GM23338 (cell line): Measurements from ENCODE around the gene MYCBP2.

ENCODE experiments used
- CREB1 ChIP-seq: fragments of 250-450 bp; sonication (Bioruptor Pico); IDR thresholded peaks from 2 replicates; pipeline ENCODE4 v1.5.0; 2020; ENCODE audit warnings: low read depth, mild to moderate bottlenecking, moderate library complexity
- CTCF ChIP-seq, 2 experiments: fragments of 200-600 bp in 1 of 2; sonication (generic) in 1 of 2; conservative IDR thresholded peaks; 2 replicates each; pipeline versions ENCODE4 v1.5.1 to v1.6.1; 2016 to 2017; ENCODE audit warnings: antibody characterized with exemption in 2 of 2, low read depth in 2 of 2, mild to moderate bottlenecking in 2 of 2, moderate library complexity in 1 of 2
- POLR2AphosphoS5 ChIP-seq: IDR thresholded peaks from 2 replicates; pipeline ENCODE4 v1.6.1; 2016; ENCODE audit warnings: antibody characterized with exemption, low read depth
- TF ChIP-seq, protein P1 (sequence below): IDR thresholded peaks from one replicate; pipeline ENCODE4 v1.6.1; 2018; ENCODE audit warnings: antibody characterized with exemption; ENCODE audit not compliant: unreplicated experiment

DNA sequence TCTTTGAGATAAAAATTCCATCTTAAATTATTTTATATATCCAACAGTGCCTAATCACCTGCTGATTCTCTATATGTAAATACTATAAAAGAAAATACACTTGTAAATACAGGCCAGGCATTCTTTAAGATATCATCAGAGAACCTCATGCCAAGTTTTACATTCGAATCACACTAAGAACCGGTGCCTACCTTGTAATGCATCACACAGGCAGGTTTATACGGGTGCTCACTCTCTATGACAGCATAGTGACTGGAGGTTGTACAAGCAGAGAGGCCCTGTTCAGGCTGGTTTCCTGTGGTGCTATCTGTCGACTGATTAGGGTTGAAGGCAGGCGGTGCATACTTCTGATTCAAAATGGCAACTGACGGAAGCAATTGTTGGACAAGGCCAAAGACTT, 158.7 kb downstream of the MYCBP2 start:
- TF ChIP-seq CTCF (conservative IDR thresholded peaks at IDR 0.05; ENCODE audit: low read depth in 2 of 2) (no peak), CREB1 (CRISPR knock-in tag) (no peak), POLR2AphosphoS5 (no peak)
- TF ChIP-seq, protein P1, sequence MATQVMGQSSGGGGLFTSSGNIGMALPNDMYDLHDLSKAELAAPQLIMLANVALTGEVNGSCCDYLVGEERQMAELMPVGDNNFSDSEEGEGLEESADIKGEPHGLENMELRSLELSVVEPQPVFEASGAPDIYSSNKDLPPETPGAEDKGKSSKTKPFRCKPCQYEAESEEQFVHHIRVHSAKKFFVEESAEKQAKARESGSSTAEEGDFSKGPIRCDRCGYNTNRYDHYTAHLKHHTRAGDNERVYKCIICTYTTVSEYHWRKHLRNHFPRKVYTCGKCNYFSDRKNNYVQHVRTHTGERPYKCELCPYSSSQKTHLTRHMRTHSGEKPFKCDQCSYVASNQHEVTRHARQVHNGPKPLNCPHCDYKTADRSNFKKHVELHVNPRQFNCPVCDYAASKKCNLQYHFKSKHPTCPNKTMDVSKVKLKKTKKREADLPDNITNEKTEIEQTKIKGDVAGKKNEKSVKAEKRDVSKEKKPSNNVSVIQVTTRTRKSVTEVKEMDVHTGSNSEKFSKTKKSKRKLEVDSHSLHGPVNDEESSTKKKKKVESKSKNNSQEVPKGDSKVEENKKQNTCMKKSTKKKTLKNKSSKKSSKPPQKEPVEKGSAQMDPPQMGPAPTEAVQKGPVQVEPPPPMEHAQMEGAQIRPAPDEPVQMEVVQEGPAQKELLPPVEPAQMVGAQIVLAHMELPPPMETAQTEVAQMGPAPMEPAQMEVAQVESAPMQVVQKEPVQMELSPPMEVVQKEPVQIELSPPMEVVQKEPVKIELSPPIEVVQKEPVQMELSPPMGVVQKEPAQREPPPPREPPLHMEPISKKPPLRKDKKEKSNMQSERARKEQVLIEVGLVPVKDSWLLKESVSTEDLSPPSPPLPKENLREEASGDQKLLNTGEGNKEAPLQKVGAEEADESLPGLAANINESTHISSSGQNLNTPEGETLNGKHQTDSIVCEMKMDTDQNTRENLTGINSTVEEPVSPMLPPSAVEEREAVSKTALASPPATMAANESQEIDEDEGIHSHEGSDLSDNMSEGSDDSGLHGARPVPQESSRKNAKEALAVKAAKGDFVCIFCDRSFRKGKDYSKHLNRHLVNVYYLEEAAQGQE: no peak
